ENCODE results near the gene MCC.

DNA sequence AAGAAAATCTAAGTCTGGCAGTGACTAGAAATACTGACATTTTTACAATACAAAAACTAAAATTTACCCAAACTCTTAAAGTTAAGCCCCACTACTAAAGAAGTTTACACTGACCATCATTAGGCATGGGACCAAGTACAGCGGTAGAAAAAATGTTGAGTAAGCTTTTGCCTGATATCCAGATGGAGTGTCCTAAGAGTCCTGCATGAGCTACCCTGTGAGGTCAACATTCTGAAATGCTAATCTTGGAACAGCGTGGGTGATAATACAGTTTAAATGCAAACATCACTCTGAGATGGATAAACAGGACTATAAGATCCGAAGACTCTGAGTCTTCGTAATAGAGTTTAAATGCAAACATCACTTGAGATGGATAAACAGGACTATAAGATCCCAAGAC is 322.0 kb downstream of the MCC start:
- TF ChIP-seq, protein P1, sequence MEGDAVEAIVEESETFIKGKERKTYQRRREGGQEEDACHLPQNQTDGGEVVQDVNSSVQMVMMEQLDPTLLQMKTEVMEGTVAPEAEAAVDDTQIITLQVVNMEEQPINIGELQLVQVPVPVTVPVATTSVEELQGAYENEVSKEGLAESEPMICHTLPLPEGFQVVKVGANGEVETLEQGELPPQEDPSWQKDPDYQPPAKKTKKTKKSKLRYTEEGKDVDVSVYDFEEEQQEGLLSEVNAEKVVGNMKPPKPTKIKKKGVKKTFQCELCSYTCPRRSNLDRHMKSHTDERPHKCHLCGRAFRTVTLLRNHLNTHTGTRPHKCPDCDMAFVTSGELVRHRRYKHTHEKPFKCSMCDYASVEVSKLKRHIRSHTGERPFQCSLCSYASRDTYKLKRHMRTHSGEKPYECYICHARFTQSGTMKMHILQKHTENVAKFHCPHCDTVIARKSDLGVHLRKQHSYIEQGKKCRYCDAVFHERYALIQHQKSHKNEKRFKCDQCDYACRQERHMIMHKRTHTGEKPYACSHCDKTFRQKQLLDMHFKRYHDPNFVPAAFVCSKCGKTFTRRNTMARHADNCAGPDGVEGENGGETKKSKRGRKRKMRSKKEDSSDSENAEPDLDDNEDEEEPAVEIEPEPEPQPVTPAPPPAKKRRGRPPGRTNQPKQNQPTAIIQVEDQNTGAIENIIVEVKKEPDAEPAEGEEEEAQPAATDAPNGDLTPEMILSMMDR (IDR thresholded peaks at IDR 0.05; ENCODE audit: insufficient read depth, low read length, poor library complexity, severe bottlenecking) = no peak
- TF ChIP-seq EZH2phosphoT487 (conservative IDR thresholded peaks at IDR 0.05; ENCODE audit: low read length) = no peak
